GM13977 (cell line): ENCODE data around the gene SLC18A3.
A peak's percentile ranks its signal among the peaks of the same experiment; 100 is the strongest.

Source experiments
- DNase-seq: peaks from one replicate; pipeline ENCODE4 v3.0.0; 2012; ENCODE audit warnings: low spot score
- in situ Hi-C: fragments of 300-500 bp; cut with MboI; formaldehyde crosslinking; loops from one replicate; pipeline ENCODE4 v1.12.0; 2022; ENCODE audit warnings: low sequenced_read_pairs, low pct_unique_long_range_greater_than_20kb, mixed read lengths, inconsistent platforms; ENCODE audit not compliant: unreplicated experiment
- TF ChIP-seq, protein P1 (sequence below): IDR thresholded peaks from 2 replicates; pipeline ENCODE4 v1.5.1; 2012; ENCODE audit warnings: mild to moderate bottlenecking, control low read depth; ENCODE audit not compliant: insufficient read depth; ENCODE audit errors: extremely low read depth, missing control alignments

The SLC18A3 gene

GRCh38 chr10:49610114-49610457, at the start of gene SLC18A3:
Gene SLC18A3, plus strand, starts transcription at chr10:49610310. Its CDS starts 431 bp downstream, at chr10:49610741.
- TF ChIP-seq, protein P1, sequence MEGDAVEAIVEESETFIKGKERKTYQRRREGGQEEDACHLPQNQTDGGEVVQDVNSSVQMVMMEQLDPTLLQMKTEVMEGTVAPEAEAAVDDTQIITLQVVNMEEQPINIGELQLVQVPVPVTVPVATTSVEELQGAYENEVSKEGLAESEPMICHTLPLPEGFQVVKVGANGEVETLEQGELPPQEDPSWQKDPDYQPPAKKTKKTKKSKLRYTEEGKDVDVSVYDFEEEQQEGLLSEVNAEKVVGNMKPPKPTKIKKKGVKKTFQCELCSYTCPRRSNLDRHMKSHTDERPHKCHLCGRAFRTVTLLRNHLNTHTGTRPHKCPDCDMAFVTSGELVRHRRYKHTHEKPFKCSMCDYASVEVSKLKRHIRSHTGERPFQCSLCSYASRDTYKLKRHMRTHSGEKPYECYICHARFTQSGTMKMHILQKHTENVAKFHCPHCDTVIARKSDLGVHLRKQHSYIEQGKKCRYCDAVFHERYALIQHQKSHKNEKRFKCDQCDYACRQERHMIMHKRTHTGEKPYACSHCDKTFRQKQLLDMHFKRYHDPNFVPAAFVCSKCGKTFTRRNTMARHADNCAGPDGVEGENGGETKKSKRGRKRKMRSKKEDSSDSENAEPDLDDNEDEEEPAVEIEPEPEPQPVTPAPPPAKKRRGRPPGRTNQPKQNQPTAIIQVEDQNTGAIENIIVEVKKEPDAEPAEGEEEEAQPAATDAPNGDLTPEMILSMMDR: no peak
- in situ Hi-C loops: no loop called here
- peak; percentile 36 for DNase-seq

DNA sequence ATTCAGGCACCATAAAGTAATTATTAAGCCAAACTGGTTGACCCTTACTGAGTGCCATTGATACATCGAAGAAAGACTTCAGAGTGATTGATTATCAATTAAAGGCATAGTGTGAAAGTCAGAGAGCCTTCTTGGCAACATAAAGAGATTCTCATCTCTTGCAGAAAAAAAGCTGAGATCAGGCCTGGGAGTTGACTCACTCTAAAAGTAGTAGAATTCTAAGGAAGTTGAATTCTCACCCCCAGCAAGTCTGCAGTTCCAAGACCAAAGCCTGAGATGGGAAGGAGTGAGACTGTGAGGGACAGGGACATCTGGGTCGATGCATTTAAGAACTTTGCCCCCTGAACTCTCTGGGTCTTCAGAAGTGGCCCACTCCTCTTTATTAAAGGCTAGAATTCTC, 49.6 kb upstream of the SLC18A3 start:
- DNase-seq: no peak
- in situ Hi-C loops: no loop called here
- TF ChIP-seq, protein P1: no peak

GRCh38 chr10:49562893-49563292, 47.2 kb upstream of the SLC18A3 start:
- in situ Hi-C loops: no loop called here
- DNase-seq: no peak
- TF ChIP-seq, protein P1: no peak

DNA sequence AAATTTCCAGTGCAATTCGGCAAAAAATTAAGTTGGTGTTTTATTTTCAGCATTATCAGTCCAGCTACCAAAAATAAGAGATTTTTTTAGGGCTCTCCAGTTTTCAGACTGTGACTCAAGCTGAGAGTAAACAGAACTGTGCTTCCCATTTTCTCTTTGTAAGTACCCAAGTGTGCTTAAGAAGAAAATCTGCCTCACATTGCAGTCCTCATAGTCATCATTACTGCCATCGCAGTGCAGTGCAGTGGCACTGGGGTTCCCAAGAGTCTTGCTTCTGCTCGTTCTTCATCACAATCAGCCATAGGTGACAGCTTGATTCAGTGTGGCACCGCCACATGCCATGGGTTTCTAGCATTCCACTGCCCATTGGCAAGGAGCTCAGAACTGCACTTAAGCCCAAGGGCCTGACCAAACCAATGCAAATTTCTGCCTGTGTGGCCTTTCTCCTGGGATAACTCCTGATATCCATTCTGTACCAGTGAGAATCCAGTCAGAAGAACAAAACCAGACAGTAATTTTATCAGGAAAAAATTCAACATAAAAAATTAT, 45.6 kb upstream of the SLC18A3 start:
- in situ Hi-C loops: no loop called here
- no peak for DNase-seq
- TF ChIP-seq, protein P1: no peak

GRCh38 chr10:49567810-49568209, 42.3 kb upstream of the SLC18A3 start:
- no peak for DNase-seq
- TF ChIP-seq, protein P1: no peak
- in situ Hi-C loops: no loop called here

- TF ChIP-seq, protein P1: no peak
Observed at GRCh38 chr10:49568235-49568634, 41.9 kb upstream of the SLC18A3 start.

GRCh38 chr10:49569031-49569631, 41.0 kb upstream of the SLC18A3 start:
- in situ Hi-C loops: no loop called here
- TF ChIP-seq, protein P1: no peak
- DNase-seq: no peak

More at GRCh38 chr10:49568235-49568634, 41.9 kb upstream of the SLC18A3 start:
- in situ Hi-C loops: no loop called here
- peak; percentile 17 for DNase-seq
